GM19351 (cell line): Measurements from ENCODE around the gene SKIC2.
A peak's percentile ranks its signal among the peaks of the same experiment; 100 is the strongest.
"Not testable (repeated sequence)": the region's sequence is repeated elsewhere in the genome, so short reads cannot be mapped to it uniquely, and the experiment has no call there.

ENCODE experiments used
- ATAC-seq: cut with Tn5 transposase; IDR thresholded peaks from one replicate; pipeline ENCODE4 v1.9.1; 2021; ENCODE audit warnings: mild to moderate bottlenecking, moderate library complexity; ENCODE audit not compliant: unreplicated experiment

The SKIC2 gene

GRCh38 chr6:31958741-31959739 lies at the start of gene SKIC2, which contains the start of gene NELFE:
Gene SKIC2 (plus strand): TSS chr6:31959175. CDS start chr6:31959193, 18 bp downstream.
Gene NELFE (minus strand): TSS chr6:31958971. CDS start chr6:31958446, 525 bp downstream.
- ATAC-seq = peak; percentile 96

GRCh38 chr6:31909298-31909697 lies 49.7 kb upstream of the SKIC2 start:
- ATAC-seq = not testable (repeated sequence)

DNA sequence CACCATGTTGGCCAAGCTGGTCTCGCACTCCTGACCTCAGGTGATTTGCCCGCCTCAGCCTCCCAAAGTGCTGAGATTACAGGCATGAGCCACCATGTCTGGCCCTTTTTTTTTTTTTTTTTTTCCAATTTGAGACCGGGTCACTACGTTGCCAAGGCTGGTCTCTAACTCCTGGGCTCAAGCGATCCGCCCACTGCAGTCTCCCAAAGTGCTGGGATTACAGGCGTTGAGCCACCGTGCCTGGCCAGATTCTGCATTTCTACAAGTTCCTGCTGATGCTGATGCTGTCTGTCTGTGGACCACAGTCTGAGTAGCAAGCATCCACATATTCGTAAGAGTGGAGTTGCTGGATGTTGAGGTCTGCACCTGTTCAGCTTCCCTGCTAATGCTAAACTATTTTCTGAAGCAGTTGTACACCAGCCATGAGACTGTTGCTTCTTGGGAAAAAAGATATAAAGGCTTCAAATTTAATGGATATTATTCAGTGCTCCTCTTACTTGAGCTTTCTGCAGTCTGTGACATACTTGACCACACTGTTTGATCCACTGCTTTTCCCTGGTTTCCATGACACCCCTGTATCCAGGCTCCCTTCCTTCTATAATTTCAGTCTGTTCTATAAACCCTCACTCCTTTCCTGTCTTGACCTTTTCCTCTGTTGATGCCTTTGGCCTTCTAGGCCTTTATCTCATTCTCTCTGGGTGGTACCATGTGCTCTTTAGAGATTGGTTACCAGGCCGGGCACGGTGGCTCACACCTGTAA lies 47.0 kb upstream of the SKIC2 start:
- no peak for ATAC-seq

GRCh38 chr6:31915351-31915750 lies 43.6 kb upstream of the SKIC2 start:
- ATAC-seq = no peak

- no peak for ATAC-seq
Observed at GRCh38 chr6:31915756-31916155, 43.2 kb upstream of the SKIC2 start.

DNA sequence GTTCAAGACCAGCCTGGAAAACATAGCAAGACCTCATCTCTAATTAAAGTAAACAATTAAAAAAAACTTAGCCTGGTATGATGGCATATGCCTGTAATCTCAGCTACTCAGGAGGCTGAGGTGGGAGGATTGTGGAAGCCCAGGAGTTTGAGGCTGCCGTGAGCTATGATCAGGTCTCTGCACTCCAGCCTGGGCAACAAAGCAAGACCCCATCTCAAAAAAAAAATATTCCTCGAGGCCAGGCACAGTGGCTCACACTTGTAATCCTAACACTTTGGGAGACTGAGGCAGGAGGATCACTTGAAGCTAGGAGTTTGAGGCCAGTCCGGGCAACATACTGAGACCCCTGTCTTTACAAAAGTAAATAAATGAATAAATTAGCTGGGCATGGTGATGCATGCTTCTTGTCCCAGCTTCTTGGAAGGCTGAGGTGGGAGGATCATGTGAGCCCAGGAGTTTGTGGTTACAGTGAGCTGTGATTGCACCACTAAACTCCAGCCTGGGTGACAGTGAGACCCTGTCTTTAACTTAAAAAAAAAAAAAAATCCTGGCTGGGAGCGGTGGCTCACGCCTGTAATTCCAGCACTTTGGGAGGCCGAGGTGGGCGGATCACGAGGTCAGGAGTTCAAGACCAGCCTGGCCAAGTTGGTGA lies 40.8 kb upstream of the SKIC2 start:
- ATAC-seq = no peak

DNA sequence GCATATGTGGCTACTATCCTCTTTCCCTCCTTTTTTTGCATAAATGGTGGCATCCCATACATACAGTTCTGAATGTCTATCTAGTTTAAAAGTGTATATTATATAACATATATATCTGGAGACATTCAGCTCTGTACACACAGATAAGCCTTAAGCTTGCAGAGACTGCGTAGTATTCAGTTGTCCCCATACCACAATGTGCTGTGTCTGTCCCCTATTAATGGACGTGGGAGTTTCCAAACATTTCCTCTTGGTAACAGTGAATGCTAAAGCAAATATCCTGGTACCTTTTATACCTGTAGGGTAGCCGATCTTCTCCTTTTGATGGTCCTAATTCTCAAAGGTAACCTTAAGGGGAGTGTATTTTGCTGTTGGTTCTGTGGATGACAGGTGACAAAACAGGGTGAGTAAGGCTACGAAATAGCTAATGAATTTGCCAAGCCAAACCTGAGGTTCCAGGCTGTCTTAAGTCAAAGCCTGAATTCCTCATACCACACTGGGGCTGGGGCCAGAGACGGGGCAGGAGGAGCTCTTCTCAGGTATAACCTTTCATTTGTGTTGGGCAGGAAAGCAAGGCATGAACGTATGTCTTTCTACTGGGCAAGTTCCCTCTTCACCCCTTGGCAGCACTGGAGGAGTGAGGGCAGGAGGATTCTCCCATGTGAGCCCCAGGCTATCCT lies 39.2 kb upstream of the SKIC2 start:
- no peak for ATAC-seq

DNA sequence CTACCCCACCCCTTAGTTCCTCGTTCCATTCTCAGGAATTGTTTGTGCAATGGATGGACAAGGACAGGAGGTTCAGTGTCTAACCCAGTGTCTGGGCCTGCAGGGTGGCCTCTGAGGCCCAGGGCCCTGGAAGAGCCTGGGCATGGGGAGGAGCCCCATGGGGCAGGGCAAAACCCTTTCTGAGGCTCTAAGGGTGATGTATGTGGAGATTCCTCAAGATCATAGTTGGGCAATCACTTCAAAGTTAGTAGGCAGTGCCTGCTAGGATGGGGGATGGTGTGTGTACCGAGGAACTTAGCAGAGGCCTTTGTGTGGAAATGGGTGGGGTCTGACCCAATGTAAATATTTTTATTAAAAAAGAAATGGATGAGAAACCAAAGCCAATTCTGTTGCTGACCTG lies 38.2 kb upstream of the SKIC2 start:
- no peak for ATAC-seq

DNA sequence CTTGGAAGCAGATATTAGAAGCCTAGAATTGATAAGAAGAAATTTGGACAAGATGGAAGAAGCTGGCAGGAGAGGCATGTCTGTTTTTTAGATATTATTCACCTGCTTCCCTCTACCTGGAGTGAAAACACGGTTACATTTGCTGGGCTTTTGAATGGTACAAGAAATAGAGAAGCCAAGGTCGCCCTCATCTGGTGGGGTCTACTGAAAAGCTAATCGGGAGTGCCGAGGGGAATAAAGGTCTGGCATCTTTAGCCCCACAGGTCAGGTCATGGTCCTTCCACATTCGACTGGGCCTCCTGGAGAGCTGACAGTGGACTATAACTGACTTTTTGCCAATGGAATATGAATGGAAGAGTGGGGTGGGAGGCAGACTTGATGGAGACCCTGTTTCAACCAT lies 36.0 kb upstream of the SKIC2 start:
- ATAC-seq = no peak

- no peak for ATAC-seq
Observed at GRCh38 chr6:31927242-31927862, 31.6 kb upstream of the SKIC2 start, which contains the start of gene C2. Gene C2 (plus strand): TSS chr6:31927717. CDS start chr6:31927753, 36 bp downstream.

- ATAC-seq = no peak
Observed at GRCh38 chr6:31927863-31928671, 30.9 kb upstream of the SKIC2 start.

DNA sequence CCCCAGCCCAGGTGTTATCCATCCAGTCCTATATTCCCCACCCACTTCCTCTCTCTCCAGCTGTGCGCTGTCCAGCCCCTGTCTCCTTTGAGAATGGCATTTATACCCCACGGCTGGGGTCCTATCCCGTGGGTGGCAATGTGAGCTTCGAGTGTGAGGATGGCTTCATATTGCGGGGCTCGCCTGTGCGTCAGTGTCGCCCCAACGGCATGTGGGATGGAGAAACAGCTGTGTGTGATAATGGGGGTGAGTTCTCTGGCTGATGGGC lies 30.4 kb upstream of the SKIC2 start:
- ATAC-seq = no peak

DNA sequence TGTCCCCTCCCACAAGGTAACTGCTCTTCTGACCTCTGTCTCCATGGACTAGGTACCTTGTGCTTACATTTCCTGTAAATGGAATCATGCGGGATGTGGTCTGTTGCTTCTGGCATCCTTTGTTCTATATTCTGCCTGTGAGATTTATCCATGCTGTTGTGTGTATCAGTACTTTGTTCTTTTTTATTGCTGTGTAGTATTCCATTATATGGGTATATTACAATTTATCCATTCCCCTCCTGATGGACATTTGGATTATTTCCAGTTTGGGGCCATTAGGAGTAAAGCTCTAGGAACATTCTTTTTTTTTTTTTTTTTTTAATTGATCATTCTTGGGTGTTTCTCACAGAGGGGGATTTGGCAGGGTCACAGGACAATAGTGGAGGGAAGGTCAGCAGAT lies 28.0 kb upstream of the SKIC2 start:
- ATAC-seq = no peak

GRCh38 chr6:31932137-31932536 lies 26.8 kb upstream of the SKIC2 start:
- not testable (repeated sequence) for ATAC-seq

- ATAC-seq = no peak
Observed at GRCh38 chr6:31933537-31933936, 25.4 kb upstream of the SKIC2 start.

GRCh38 chr6:31935021-31935420 lies 24.0 kb upstream of the SKIC2 start:
- no peak for ATAC-seq

DNA sequence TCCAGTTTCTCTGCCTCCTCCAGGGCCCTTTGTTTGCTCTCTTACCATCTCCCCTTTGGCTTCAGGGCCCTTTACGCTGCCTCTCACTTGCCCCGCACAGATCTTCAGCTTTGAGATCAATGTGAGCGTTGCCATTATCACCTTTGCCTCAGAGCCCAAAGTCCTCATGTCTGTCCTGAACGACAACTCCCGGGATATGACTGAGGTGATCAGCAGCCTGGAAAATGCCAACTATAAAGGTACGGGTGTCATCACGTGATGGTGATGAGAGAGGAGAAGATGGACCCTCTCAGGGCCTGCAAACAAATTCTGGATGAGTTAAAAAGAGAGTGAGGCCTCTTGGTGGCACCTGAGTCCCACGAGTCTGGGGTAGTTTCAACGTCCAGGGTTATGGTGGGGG lies 23.2 kb upstream of the SKIC2 start:
- ATAC-seq = no peak

GRCh38 chr6:31940256-31940664 lies 18.7 kb upstream of the SKIC2 start:
- no peak for ATAC-seq

- no peak for ATAC-seq
Observed at GRCh38 chr6:31943742-31944141, 15.2 kb upstream of the SKIC2 start.

DNA sequence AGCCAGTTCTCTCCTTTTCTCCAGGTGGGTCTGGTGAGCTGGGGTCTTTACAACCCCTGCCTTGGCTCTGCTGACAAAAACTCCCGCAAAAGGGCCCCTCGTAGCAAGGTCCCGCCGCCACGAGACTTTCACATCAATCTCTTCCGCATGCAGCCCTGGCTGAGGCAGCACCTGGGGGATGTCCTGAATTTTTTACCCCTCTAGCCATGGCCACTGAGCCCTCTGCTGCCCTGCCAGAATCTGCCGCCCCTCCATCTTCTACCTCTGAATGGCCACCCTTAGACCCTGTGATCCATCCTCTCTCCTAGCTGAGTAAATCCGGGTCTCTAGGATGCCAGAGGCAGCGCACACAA lies 13.8 kb upstream of the SKIC2 start:
- ATAC-seq = no peak
